ENCODE data around the gene IRAG1.

DNA sequence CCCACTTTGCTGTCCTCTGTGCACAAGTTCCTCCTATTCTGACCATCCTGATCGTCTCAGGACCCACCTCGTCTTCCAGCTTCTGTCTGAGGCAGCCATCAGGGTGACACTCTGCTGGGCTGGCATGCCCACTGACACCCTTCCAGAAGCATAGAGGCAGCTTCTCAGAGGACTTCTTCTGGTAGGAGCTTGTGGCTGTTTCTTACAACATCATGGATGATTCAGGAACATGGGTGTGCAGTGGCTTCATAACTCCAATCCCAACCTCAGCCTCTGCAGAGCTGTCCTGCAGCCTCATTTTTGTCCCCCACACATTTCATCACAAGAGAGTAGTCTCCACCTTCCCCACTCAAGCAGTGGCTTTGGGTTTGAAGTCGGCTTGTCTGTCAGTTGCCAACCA is 36.6 kb upstream of the IRAG1 start:
- TF ChIP-seq, protein P1, sequence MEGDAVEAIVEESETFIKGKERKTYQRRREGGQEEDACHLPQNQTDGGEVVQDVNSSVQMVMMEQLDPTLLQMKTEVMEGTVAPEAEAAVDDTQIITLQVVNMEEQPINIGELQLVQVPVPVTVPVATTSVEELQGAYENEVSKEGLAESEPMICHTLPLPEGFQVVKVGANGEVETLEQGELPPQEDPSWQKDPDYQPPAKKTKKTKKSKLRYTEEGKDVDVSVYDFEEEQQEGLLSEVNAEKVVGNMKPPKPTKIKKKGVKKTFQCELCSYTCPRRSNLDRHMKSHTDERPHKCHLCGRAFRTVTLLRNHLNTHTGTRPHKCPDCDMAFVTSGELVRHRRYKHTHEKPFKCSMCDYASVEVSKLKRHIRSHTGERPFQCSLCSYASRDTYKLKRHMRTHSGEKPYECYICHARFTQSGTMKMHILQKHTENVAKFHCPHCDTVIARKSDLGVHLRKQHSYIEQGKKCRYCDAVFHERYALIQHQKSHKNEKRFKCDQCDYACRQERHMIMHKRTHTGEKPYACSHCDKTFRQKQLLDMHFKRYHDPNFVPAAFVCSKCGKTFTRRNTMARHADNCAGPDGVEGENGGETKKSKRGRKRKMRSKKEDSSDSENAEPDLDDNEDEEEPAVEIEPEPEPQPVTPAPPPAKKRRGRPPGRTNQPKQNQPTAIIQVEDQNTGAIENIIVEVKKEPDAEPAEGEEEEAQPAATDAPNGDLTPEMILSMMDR (IDR thresholded peaks at IDR 0.05), result no peak
- no peak for TF ChIP-seq POLR2A (IDR thresholded peaks at IDR 0.05)
